SK-N-SH (cell line): ENCODE measurements around the gene TMIGD2. TPM values are rescaled to one million over a fixed set of nuclear protein-coding genes. Genes with fewer than 3 reads are reported as not detected.

Experiments
- CTCF ChIA-PET: fragments of 300-600, 350-600 bp; formaldehyde crosslinking; extraction: SDS; loops from one replicate; lab custom pipeline; 2021; lab: Yijun Ruan, JAX
- POLR2A ChIA-PET: fragments of 350-600 bp; sonication (Branson Sonifier 250); formaldehyde crosslinking; extraction: SDS; loops from one replicate; lab custom pipeline; 2020; ENCODE audit warnings: antibody characterized with exemption, inconsistent platforms; lab: Yijun Ruan, JAX
- DNase-seq: peaks from one replicate; pipeline ENCODE4 v3.0.0; 2012
- H2AFZ ChIP-seq: fragments of 200-600 bp; sonication (generic); 2 replicates; pipeline ENCODE4 v1.8.1; 2016; ENCODE audit warnings: antibody characterized with exemption, mild to moderate bottlenecking, low read depth
- H3F3A ChIP-seq: fragments of 200-600 bp; sonication (generic); replicated peaks from 2 replicates; pipeline ENCODE3; 2016; ENCODE audit warnings: antibody characterized with exemption, mild to moderate bottlenecking; ENCODE audit not compliant: insufficient read depth
- H3K27ac ChIP-seq, 2 experiments: fragments of 200-500 bp in 1 of 2; fragments of 200-600 bp in 1 of 2; sonication (Bioruptor generic) in 1 of 2; sonication (generic), shearing (Covaris generic) in 1 of 2; 2 replicates each; pipeline versions ENCODE4 v1.5.1 to v1.6.1; 2014 to 2016; ENCODE audit warnings: low read depth in 2 of 2, inconsistent platforms in 1 of 2, low read length in 1 of 2, mild to moderate bottlenecking in 1 of 2, mixed read lengths in 1 of 2
- H3K27me3 ChIP-seq: fragments of 200-600 bp; sonication (generic), shearing (Covaris generic); 2 replicates; pipeline ENCODE4 v1.6.1; 2016; ENCODE audit warnings: mixed run types; ENCODE audit not compliant: insufficient read depth
- H3K36me3 ChIP-seq, 2 experiments: fragments of 200-500 bp in 1 of 2; fragments of 200-600 bp in 1 of 2; sonication (Bioruptor generic) in 1 of 2; sonication (generic) in 1 of 2; replicated peaks in 1 of 2; 2 replicates each; pipeline versions ENCODE3 to v1.5.1; 2014 to 2016; ENCODE audit warnings: low read length in 1 of 2, mild to moderate bottlenecking in 1 of 2; ENCODE audit not compliant: insufficient read depth in 2 of 2, control insufficient read depth in 1 of 2
- H3K4me1 ChIP-seq, 2 experiments: fragments of 200-500 bp in 1 of 2; fragments of 200-600 bp in 1 of 2; sonication (Bioruptor generic) in 1 of 2; sonication (generic), shearing (Covaris generic) in 1 of 2; 2 replicates each; pipeline versions ENCODE4 v1.5.1 to v1.6.1; 2014 to 2016; ENCODE audit warnings: low read depth in 1 of 2, low read length in 1 of 2, mixed run types in 1 of 2; ENCODE audit not compliant: insufficient read depth in 2 of 2, control insufficient read depth in 1 of 2
- H3K4me2 ChIP-seq: fragments of 200-600 bp; sonication (generic), shearing (Covaris generic); 2 replicates; pipeline ENCODE4 v1.6.1; 2017; ENCODE audit warnings: mixed run types
- H3K4me3 ChIP-seq, 2 experiments: fragments of 200-500 bp in 1 of 2; fragments of 200-600 bp in 1 of 2; sonication (Bioruptor generic) in 1 of 2; sonication (generic), shearing (Covaris generic) in 1 of 2; 2 replicates each; pipeline versions ENCODE4 v1.5.1 to v1.8.1; 2014 to 2016; ENCODE audit warnings: low read depth in 2 of 2, inconsistent platforms in 1 of 2, low read length in 1 of 2, mild to moderate bottlenecking in 1 of 2, mixed read lengths in 1 of 2, moderate library complexity in 1 of 2
- H3K79me2 ChIP-seq: fragments of 200-600 bp; sonication (generic); 2 replicates; pipeline ENCODE4 v1.8.1; 2017; ENCODE audit warnings: mild to moderate bottlenecking; ENCODE audit not compliant: insufficient read depth
- H3K9ac ChIP-seq: fragments of 200-600 bp; sonication (generic); 2 replicates; pipeline ENCODE4 v1.6.1; 2017; ENCODE audit warnings: mixed run types
- H3K9me2 ChIP-seq: fragments of 200-600 bp; sonication (generic); 2 replicates; pipeline ENCODE4 v1.6.1; 2017; ENCODE audit warnings: mixed run types
- H3K9me3 ChIP-seq: fragments of 200-600 bp; sonication (generic); 2 replicates; pipeline ENCODE4 v1.6.1; 2017; ENCODE audit warnings: mixed run types, mild to moderate bottlenecking, moderate library complexity
- H4K20me1 ChIP-seq: fragments of 200-600 bp; sonication (generic); 2 replicates; pipeline ENCODE4 v1.6.1; 2017; ENCODE audit warnings: mild to moderate bottlenecking, mixed run types; ENCODE audit not compliant: insufficient read depth
- CTCF ChIP-seq: fragments of 200-600 bp; sonication (generic); IDR thresholded peaks from 2 replicates; pipeline ENCODE4 v1.6.1; 2017; ENCODE audit warnings: antibody characterized with exemption, mild to moderate bottlenecking, moderate library complexity
- EZH2phosphoT487 ChIP-seq: fragments of 200-600 bp; sonication (generic); IDR thresholded peaks from 2 replicates; pipeline ENCODE4 v1.6.1; 2017; ENCODE audit warnings: low read depth, mixed run types, mild to moderate bottlenecking, antibody characterized with exemption, moderate library complexity, borderline replicate concordance
- FOXM1 ChIP-seq: IDR thresholded peaks from 2 replicates; pipeline ENCODE4 v1.4.0; 2012; ENCODE audit warnings: low read depth, mild to moderate bottlenecking
- JUND ChIP-seq: IDR thresholded peaks from 2 replicates; pipeline ENCODE4 v1.4.0; 2012
- MEF2A ChIP-seq: IDR thresholded peaks from 2 replicates; pipeline ENCODE4 v1.4.0; 2012; ENCODE audit warnings: low read depth, borderline replicate concordance
- MXI1 ChIP-seq: IDR thresholded peaks from 2 replicates; pipeline ENCODE4 v1.6.1; 2012; ENCODE audit warnings: mild to moderate bottlenecking, low read depth, low read length, improper control_type of control experiment
- NRF1 ChIP-seq: IDR thresholded peaks from 2 replicates; pipeline ENCODE4 v1.6.1; 2012; ENCODE audit warnings: low read depth, mild to moderate bottlenecking, low read length
- POLR2AphosphoS5 ChIP-seq: IDR thresholded peaks from 2 replicates; pipeline ENCODE4 v1.6.1; 2012; ENCODE audit warnings: low read depth, low read length
- RAD21 ChIP-seq: IDR thresholded peaks from 2 replicates; pipeline ENCODE4 v1.6.1; 2012; ENCODE audit warnings: mild to moderate bottlenecking, low read length
- RXRA ChIP-seq: IDR thresholded peaks from 2 replicates; pipeline ENCODE4 v1.4.0; 2012; ENCODE audit warnings: low read depth, mild to moderate bottlenecking, borderline replicate concordance
- SIN3A ChIP-seq: IDR thresholded peaks from 2 replicates; pipeline ENCODE4 v1.6.1; 2012; ENCODE audit warnings: low read depth, mild to moderate bottlenecking, low read length, moderate library complexity, borderline replicate concordance
- TAF1 ChIP-seq: IDR thresholded peaks from 2 replicates; pipeline ENCODE4 v1.6.1; 2012; ENCODE audit warnings: low read depth, mild to moderate bottlenecking, low read length, moderate library complexity, borderline replicate concordance
- USF1 ChIP-seq: IDR thresholded peaks from 2 replicates; pipeline ENCODE4 v1.4.0; 2012; ENCODE audit warnings: low read depth, borderline replicate concordance
- YY1 ChIP-seq: IDR thresholded peaks from 2 replicates; pipeline ENCODE4 v1.4.0; 2012; ENCODE audit warnings: low read depth, mild to moderate bottlenecking
- WGBS: methylation state at CpG from one replicate; pipeline ENCODE4 v1.1.6; 2017; ENCODE audit warnings: low lambda C conversion rate; 5-methylcytosine and 5-hydroxymethylcytosine counted together
- polyA plus RNA-seq, 3 experiments: library from polyadenylated mRNA; depleted of rRNA; stranded (reverse); fragments of >200 nt; gene quantifications; 2 replicates each; pipeline ENCODE4 v1.2.3, GENCODE V29; 2012
- TF ChIP-seq, protein P1 (sequence below): IDR thresholded peaks from 2 replicates; pipeline ENCODE4 v1.4.0; 2012; ENCODE audit warnings: low read depth
- TF ChIP-seq, protein P2 (sequence below): IDR thresholded peaks from 2 replicates; pipeline ENCODE4 v1.6.1; 2012; ENCODE audit warnings: mild to moderate bottlenecking, low read depth, low read length, moderate library complexity
- TF ChIP-seq, protein P3 (sequence below): IDR thresholded peaks from 2 replicates; pipeline ENCODE4 v1.4.0; 2012; ENCODE audit warnings: low read depth, borderline replicate concordance

TMIGD2 gene
- polyA plus RNA-seq, 1 of the 3 experiments (the other 2 are of a cell fraction) = not detected

GRCh38 chr19:4264812-4265211, 37.4 kb downstream of the TMIGD2 start:
- no peaks in the 10 kb centered on the region for H3K9me3 ChIP-seq
- H3K4me1 ChIP-seq = no peaks in the 10 kb centered on the region
- no peaks in the 10 kb centered on the region for H3K27me3 ChIP-seq
- peaks cover under 1 to 5% of the 10 kb centered on the region in 2 experiments for H3K36me3 ChIP-seq
- WGBS = 84% methylated on average over 2 of the region's 4 CpGs
- no peak overlapping the region for H3K9ac ChIP-seq
- no peak for DNase-seq
- ChIA-PET POLR2A (interaction anchor here (0.7 kb wide), 1 partner anchor 138 kb away, joined by 4 read pairs; the partner anchor contains the start of gene CHAF1A), CTCF (interaction anchor here (0.7 kb wide), 1 partner anchor 88 kb away, joined by 3 read pairs; no protein-coding TSS in a partner anchor)
- no peak overlapping the region for H3K4me2 ChIP-seq
- no peak overlapping the region for H2AFZ ChIP-seq
- no peaks in the 10 kb centered on the region for H3K79me2 ChIP-seq
- TF ChIP-seq, protein P1, sequence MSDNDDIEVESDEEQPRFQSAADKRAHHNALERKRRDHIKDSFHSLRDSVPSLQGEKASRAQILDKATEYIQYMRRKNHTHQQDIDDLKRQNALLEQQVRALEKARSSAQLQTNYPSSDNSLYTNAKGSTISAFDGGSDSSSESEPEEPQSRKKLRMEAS = no peak
- TF ChIP-seq POLR2AphosphoS5 (no peak), TAF1 (no peak), RXRA (no peak), EZH2phosphoT487 (no peak), FOXM1 (no peak), USF1 (no peak)
- H3F3A ChIP-seq = peaks cover 4% of the 10 kb centered on the region
- H3K9me2 ChIP-seq = no peaks in the 10 kb centered on the region
- H3K27ac ChIP-seq = no peak overlapping the region
- no peak overlapping the region for H3K4me3 ChIP-seq
- 0 out of 2 replicates have a peak, but pooled peaks cover 4% of the 10 kb centered on the region for H4K20me1 ChIP-seq

DNA sequence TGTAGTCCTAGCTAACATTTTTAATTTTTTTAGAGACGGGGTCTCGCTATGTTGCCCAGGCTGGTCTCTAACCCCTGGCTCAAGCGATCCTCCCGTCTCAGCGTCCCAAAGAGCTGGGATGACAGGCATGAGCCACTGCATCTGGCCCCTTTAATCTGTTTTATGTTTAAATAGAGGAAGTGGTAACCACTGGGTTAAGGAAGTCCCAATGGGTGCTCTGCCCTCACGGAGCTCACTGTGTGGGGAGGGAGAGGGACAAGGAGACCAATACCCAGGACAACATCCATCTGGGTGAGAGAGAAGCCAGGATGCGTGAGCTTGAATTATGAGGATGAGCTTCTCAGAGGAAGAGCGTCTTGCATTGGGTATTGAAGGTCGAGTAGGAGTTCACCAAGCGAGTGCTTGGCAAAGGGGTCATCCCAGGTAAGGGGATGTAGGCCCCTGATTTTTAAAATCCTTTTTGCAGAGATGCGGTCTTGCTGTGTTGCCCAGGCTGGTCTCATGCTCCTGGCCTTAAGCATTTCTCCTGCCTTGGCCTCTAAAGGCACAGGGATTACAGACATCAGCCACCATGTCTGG, 41.5 kb downstream of the TMIGD2 start:
- H3K79me2 ChIP-seq = no peaks in the 10 kb centered on the region
- H3K9me2 ChIP-seq = no peaks in the 10 kb centered on the region
- no peak overlapping the region for H3K27ac ChIP-seq
- ChIA-PET CTCF (interaction anchor here (2.2 kb wide), 1 partner anchor 92 kb away, joined by 9 read pairs; no protein-coding TSS in a partner anchor), POLR2A (interaction anchor here (0.6 kb wide), 1 partner anchor 1435 kb away, joined by 4 read pairs; no protein-coding TSS in a partner anchor)
- no peaks in the 10 kb centered on the region for H3K9me3 ChIP-seq
- no peaks in the 10 kb centered on the region for H3K27me3 ChIP-seq
- H3K4me3 ChIP-seq = no peak overlapping the region
- DNase-seq = no peak
- WGBS = 94% methylated on average over 11 of the region's 11 CpGs
- H2AFZ ChIP-seq = no peak overlapping the region
- no peaks in the 10 kb centered on the region for H3F3A ChIP-seq
- no peak overlapping the region for H3K9ac ChIP-seq
- no peaks in the 10 kb centered on the region for H4K20me1 ChIP-seq
- H3K4me1 ChIP-seq = no peaks in the 10 kb centered on the region
- H3K36me3 ChIP-seq = peaks cover 15 to 16% of the 10 kb centered on the region in 2 experiments
- no peak overlapping the region for H3K4me2 ChIP-seq
- TF ChIP-seq TAF1 (no peak), CTCF (no peak), MXI1 (no peak), NRF1 (no peak), POLR2AphosphoS5 (no peak), RAD21 (no peak), MEF2A (no peak), YY1 (no peak), USF1 (no peak), JUND (no peak), SIN3A (no peak)
- TF ChIP-seq, protein P2, sequence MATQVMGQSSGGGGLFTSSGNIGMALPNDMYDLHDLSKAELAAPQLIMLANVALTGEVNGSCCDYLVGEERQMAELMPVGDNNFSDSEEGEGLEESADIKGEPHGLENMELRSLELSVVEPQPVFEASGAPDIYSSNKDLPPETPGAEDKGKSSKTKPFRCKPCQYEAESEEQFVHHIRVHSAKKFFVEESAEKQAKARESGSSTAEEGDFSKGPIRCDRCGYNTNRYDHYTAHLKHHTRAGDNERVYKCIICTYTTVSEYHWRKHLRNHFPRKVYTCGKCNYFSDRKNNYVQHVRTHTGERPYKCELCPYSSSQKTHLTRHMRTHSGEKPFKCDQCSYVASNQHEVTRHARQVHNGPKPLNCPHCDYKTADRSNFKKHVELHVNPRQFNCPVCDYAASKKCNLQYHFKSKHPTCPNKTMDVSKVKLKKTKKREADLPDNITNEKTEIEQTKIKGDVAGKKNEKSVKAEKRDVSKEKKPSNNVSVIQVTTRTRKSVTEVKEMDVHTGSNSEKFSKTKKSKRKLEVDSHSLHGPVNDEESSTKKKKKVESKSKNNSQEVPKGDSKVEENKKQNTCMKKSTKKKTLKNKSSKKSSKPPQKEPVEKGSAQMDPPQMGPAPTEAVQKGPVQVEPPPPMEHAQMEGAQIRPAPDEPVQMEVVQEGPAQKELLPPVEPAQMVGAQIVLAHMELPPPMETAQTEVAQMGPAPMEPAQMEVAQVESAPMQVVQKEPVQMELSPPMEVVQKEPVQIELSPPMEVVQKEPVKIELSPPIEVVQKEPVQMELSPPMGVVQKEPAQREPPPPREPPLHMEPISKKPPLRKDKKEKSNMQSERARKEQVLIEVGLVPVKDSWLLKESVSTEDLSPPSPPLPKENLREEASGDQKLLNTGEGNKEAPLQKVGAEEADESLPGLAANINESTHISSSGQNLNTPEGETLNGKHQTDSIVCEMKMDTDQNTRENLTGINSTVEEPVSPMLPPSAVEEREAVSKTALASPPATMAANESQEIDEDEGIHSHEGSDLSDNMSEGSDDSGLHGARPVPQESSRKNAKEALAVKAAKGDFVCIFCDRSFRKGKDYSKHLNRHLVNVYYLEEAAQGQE = no peak
- TF ChIP-seq, protein P3, sequence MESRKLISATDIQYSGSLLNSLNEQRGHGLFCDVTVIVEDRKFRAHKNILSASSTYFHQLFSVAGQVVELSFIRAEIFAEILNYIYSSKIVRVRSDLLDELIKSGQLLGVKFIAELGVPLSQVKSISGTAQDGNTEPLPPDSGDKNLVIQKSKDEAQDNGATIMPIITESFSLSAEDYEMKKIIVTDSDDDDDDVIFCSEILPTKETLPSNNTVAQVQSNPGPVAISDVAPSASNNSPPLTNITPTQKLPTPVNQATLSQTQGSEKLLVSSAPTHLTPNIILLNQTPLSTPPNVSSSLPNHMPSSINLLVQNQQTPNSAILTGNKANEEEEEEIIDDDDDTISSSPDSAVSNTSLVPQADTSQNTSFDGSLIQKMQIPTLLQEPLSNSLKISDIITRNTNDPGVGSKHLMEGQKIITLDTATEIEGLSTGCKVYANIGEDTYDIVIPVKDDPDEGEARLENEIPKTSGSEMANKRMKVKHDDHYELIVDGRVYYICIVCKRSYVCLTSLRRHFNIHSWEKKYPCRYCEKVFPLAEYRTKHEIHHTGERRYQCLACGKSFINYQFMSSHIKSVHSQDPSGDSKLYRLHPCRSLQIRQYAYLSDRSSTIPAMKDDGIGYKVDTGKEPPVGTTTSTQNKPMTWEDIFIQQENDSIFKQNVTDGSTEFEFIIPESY = no peak
